Liver (tissue), 9 donors: Measurements from ENCODE around the gene MXD3. TPM values are rescaled to one million over a fixed set of nuclear protein-coding genes. Genes with fewer than 3 reads are reported as not detected.

Experiments used
- DNase-seq: peaks from one replicate; pipeline ENCODE4 v3.0.0-alpha.2; 2017; ENCODE audit warnings: low spot score
- H3K27ac ChIP-seq, 2 donors: one replicate each; pipeline ENCODE4 v1.7.0; 2013; ENCODE audit warnings: inconsistent platforms in 2 of 2, low read length in 2 of 2, control low read depth in 1 of 2, low read depth in 1 of 2, mild to moderate bottlenecking in 1 of 2
- H3K27me3 ChIP-seq, 4 donors: one replicate each; pipeline versions ENCODE4 v1.6.1 to v1.7.0; 2013; ENCODE audit warnings: low read length in 3 of 4, inconsistent platforms in 1 of 4, mild to moderate bottlenecking in 1 of 4, moderate library complexity in 1 of 4; ENCODE audit not compliant: control insufficient read depth in 4 of 4, insufficient read depth in 4 of 4
- H3K36me3 ChIP-seq, 4 donors: one replicate each; pipeline versions ENCODE4 v1.6.1 to v1.7.0; 2013; ENCODE audit warnings: low read length in 3 of 4, mild to moderate bottlenecking in 3 of 4, low read depth in 1 of 4, moderate library complexity in 1 of 4; ENCODE audit not compliant: control insufficient read depth in 4 of 4, insufficient read depth in 3 of 4
- H3K4me1 ChIP-seq, 4 donors: one replicate each; pipeline versions ENCODE4 v1.6.1 to v1.7.0; 2013; ENCODE audit warnings: low read length in 3 of 4, mild to moderate bottlenecking in 3 of 4, moderate library complexity in 1 of 4; ENCODE audit not compliant: control insufficient read depth in 4 of 4, insufficient read depth in 4 of 4
- H3K4me3 ChIP-seq, 3 donors: one replicate each; pipeline versions ENCODE4 v1.6.1 to v1.7.0; 2013; ENCODE audit warnings: low read length in 3 of 3, control low read depth in 1 of 3, low read depth in 1 of 3, mild to moderate bottlenecking in 1 of 3
- H3K9ac ChIP-seq, 2 donors: one replicate each; pipeline ENCODE4 v1.7.0; 2013; ENCODE audit warnings: low read length in 2 of 2, mild to moderate bottlenecking in 2 of 2, moderate library complexity in 2 of 2, control low read depth in 1 of 2, low read depth in 1 of 2
- H3K9me3 ChIP-seq, 4 donors: one replicate each; pipeline versions ENCODE4 v1.6.1 to v1.7.0; 2013; ENCODE audit warnings: low read length in 3 of 4; ENCODE audit not compliant: control insufficient read depth in 4 of 4
- ATF3 ChIP-seq: IDR thresholded peaks from 2 replicates; pipeline ENCODE4 v1.6.1; 2016; ENCODE audit warnings: antibody characterized with exemption
- CTCF ChIP-seq: fragments of 150-350 bp; IDR thresholded peaks from 2 replicates; pipeline ENCODE4 v1.5.1; 2017; ENCODE audit warnings: improper control_type of control experiment, low read depth, low read length; ENCODE audit not compliant: missing input control
- EGR1 ChIP-seq, 2 donors: IDR thresholded peaks; 2 replicates each; pipeline ENCODE4 v1.6.1; 2016 to 2018; ENCODE audit warnings: antibody characterized with exemption in 2 of 2, low read depth in 2 of 2
- FOXA1 ChIP-seq: IDR thresholded peaks from 2 replicates; pipeline ENCODE4 v1.6.1; 2016; ENCODE audit warnings: antibody characterized with exemption
- FOXA2 ChIP-seq: IDR thresholded peaks from 2 replicates; pipeline ENCODE4 v1.6.1; 2016; ENCODE audit warnings: antibody characterized with exemption
- GABPA ChIP-seq, 2 donors: IDR thresholded peaks in 1 of 2; conservative IDR thresholded peaks in 1 of 2; 2 replicates each; pipeline ENCODE4 v1.6.1; 2016; ENCODE audit warnings: antibody characterized with exemption in 2 of 2, mild to moderate bottlenecking in 1 of 2, moderate library complexity in 1 of 2
- HNF4A ChIP-seq, 2 donors: conservative IDR thresholded peaks; 2 replicates each; pipeline ENCODE4 v1.6.1; 2016; ENCODE audit warnings: antibody characterized with exemption in 2 of 2, mild to moderate bottlenecking in 2 of 2
- HNF4G ChIP-seq: IDR thresholded peaks from 2 replicates; pipeline ENCODE4 v1.6.1; 2016; ENCODE audit warnings: antibody characterized with exemption
- JUND ChIP-seq, 2 donors: IDR thresholded peaks; 2 replicates each; pipeline ENCODE4 v1.6.1; 2016; ENCODE audit warnings: antibody characterized with exemption in 2 of 2
- MAX ChIP-seq: IDR thresholded peaks from 2 replicates; pipeline ENCODE4 v1.6.1; 2016; ENCODE audit warnings: antibody characterized with exemption
- NR2F2 ChIP-seq: IDR thresholded peaks from 2 replicates; pipeline ENCODE4 v1.6.1; 2016; ENCODE audit warnings: antibody characterized with exemption
- RAD21 ChIP-seq, 2 donors: IDR thresholded peaks; 2 replicates each; pipeline ENCODE4 v1.6.1; 2016; ENCODE audit warnings: antibody characterized with exemption in 2 of 2, mild to moderate bottlenecking in 2 of 2
- REST ChIP-seq: IDR thresholded peaks from 2 replicates; pipeline ENCODE4 v1.6.1; 2016; ENCODE audit warnings: antibody characterized with exemption, mild to moderate bottlenecking
- RXRA ChIP-seq, 2 donors: IDR thresholded peaks; 2 replicates each; pipeline ENCODE4 v1.6.1; 2017 to 2018; ENCODE audit warnings: antibody characterized with exemption in 2 of 2, mild to moderate bottlenecking in 1 of 2
- SP1 ChIP-seq: IDR thresholded peaks from 2 replicates; pipeline ENCODE4 v1.6.1; 2018; ENCODE audit warnings: antibody characterized with exemption, mild to moderate bottlenecking
- TAF1 ChIP-seq: conservative IDR thresholded peaks from 2 replicates; pipeline ENCODE4 v1.6.1; 2016; ENCODE audit warnings: antibody characterized with exemption, mild to moderate bottlenecking
- YY1 ChIP-seq: IDR thresholded peaks from 2 replicates; pipeline ENCODE4 v1.6.1; 2016; ENCODE audit warnings: antibody characterized with exemption, mild to moderate bottlenecking
- ZBTB33 ChIP-seq: IDR thresholded peaks from 2 replicates; pipeline ENCODE4 v1.6.1; 2016; ENCODE audit warnings: antibody characterized with exemption
- WGBS: extraction: QIAGEN DNeasy Blood & Tissue Kit; methylation state at CpG from one replicate; pipeline ENCODE4 v1.1.7; 2013; 5-methylcytosine and 5-hydroxymethylcytosine counted together
- polyA plus RNA-seq, 2 donors: library from polyadenylated mRNA; stranded (reverse) in 1 of 2; unstranded in 1 of 2; fragments of 200-250 nt in 1 of 2; fragments of >200 nt in 1 of 2; fragmentation: Nextera tagmentation in 1 of 2; extraction: Ambion mirVana in 1 of 2; gene quantifications; one replicate each; pipeline versions ENCODE4 v1.2.1 to v1.2.3, GENCODE V29; 2013 to 2015
- total RNA-seq, 2 donors: library from RNA; depleted of rRNA; stranded (reverse); fragments of >200 nt; gene quantifications; one replicate each; pipeline ENCODE4 v1.2.3, GENCODE V29; 2014
- donor health status: healthy.
- donor health status: healthy.
- donor health status: healthy.
- donor health status: healthy.
- donor health status: healthy.

MXD3 gene
- total and polyA plus RNA-seq, 4 donors = 1.9 to 36.8 (median 7.0) TPM

GRCh38 chr5:177355868-177356168 is 44.1 kb upstream of the MXD3 start:
- Histone ChIP-seq H3K9ac (no peak overlapping the region), H3K27me3 (no peaks in the 10 kb centered on the region), H3K36me3 (no peaks in the 10 kb centered on the region), H3K9me3 (no peaks in the 10 kb centered on the region), H3K4me3 (no peak overlapping the region), H3K4me1 (peaks cover 22 to 70% (median 55%) of the 10 kb centered on the region in 4 donors), H3K27ac (peak overlapping the region in 1 of 2 donors; percentile 93)
- DNase-seq = no peak
- WGBS = 13% methylated on average over 1 of the region's 1 CpG
- TF ChIP-seq FOXA2 (no peak), MAX (no peak), TAF1 (no peak), HNF4A (conservative IDR thresholded peaks at IDR 0.05) (no peak), ZBTB33 (no peak), CTCF (no peak), JUND (IDR thresholded peaks at IDR 0.05) (no peak), NR2F2 (no peak), ATF3 (no peak), EGR1 (IDR thresholded peaks at IDR 0.05; ENCODE audit: low read depth in 2 of 2) (no peak), REST (no peak), GABPA (IDR thresholded peaks at IDR 0.05 in 1 of 2, conservative IDR thresholded peaks at IDR 0.05 in 1 of 2) (no peak), RAD21 (IDR thresholded peaks at IDR 0.05) (no peak), FOXA1 (no peak), RXRA (IDR thresholded peaks at IDR 0.05) (no peak), SP1 (no peak), YY1 (no peak), HNF4G (no peak)
